WTC11 (cell line): Measurements from ENCODE around the gene ADRA2C. TPM values are rescaled to one million over a fixed set of nuclear protein-coding genes. Genes with fewer than 3 reads are reported as not detected.
A peak's percentile ranks its signal among the peaks of the same experiment; 100 is the strongest.

Experiments
- ATAC-seq: fragments of 200-7000 bp; cut with Tn5 transposase; 2 replicates; pipeline ENCODE4 v1.10.0; 2021; ENCODE audit warnings: mild to moderate bottlenecking, moderate library complexity
- CTCF ChIA-PET: fragments of 300-600 bp; sonication (Branson Sonifier 250); formaldehyde crosslinking; loops from one replicate; lab custom pipeline; 2021; ENCODE audit warnings: antibody characterized with exemption; lab: Charles Lee
- POLR2A ChIA-PET: fragments of 350-600 bp; sonication (Branson Sonifier 250); formaldehyde crosslinking; loops from one replicate; lab custom pipeline; 2021; ENCODE audit warnings: antibody characterized with exemption; lab: Charles Lee
- DNase-seq: peaks from one replicate; pipeline ENCODE4 v3.0.0; 2021; ENCODE audit warnings: low spot score
- H3K27ac Mint-ChIP-seq: 2 replicates; pipeline ENCODE4 v1.8.0; 2021; ENCODE audit warnings: mixed read lengths
- H3K27me3 Mint-ChIP-seq: 2 replicates; pipeline ENCODE4 v1.8.0; 2021; ENCODE audit warnings: low read depth, mild to moderate bottlenecking, moderate library complexity, mixed read lengths
- H3K36me3 Mint-ChIP-seq: 2 replicates; pipeline ENCODE4 v1.8.0; 2021; ENCODE audit warnings: mixed read lengths
- H3K4me1 Mint-ChIP-seq: 2 replicates; pipeline ENCODE4 v1.8.0; 2022; ENCODE audit warnings: mixed read lengths
- H3K4me3 Mint-ChIP-seq: 2 replicates; pipeline ENCODE4 v1.8.0; 2021; ENCODE audit warnings: mild to moderate bottlenecking, moderate library complexity, mixed read lengths
- H3K9me3 Mint-ChIP-seq: 2 replicates; pipeline ENCODE4 v1.8.0; 2021; ENCODE audit warnings: mixed read lengths
- ATF2 ChIP-seq: sonication (generic); formaldehyde crosslinking; IDR thresholded peaks from 2 replicates; pipeline ENCODE4 v1.8.1; 2022; ENCODE audit warnings: low read depth, missing genetic modification reagents, borderline replicate concordance
- ATF3 ChIP-seq: sonication (generic); formaldehyde crosslinking; conservative IDR thresholded peaks from 2 replicates; pipeline ENCODE4 v1.8.1; 2022; ENCODE audit warnings: mild to moderate bottlenecking, missing genetic modification reagents
- CDX4 ChIP-seq: fragments of 250-450 bp; sonication (Bioruptor Pico); IDR thresholded peaks from 2 replicates; pipeline ENCODE4 v1.9.0; 2021; ENCODE audit warnings: moderate library complexity, mild to moderate bottlenecking, inconsistent platforms, borderline replicate concordance
- E2F4 ChIP-seq: sonication (generic); formaldehyde crosslinking; IDR thresholded peaks from 2 replicates; pipeline ENCODE4 v1.8.1; 2022; ENCODE audit warnings: low read depth, mild to moderate bottlenecking, moderate library complexity, missing genetic modification reagents, borderline replicate concordance
- EMX1 ChIP-seq: fragments of 250-450 bp; sonication (Bioruptor Pico); IDR thresholded peaks from 2 replicates; pipeline ENCODE4 v1.8.0; 2021; ENCODE audit warnings: mild to moderate bottlenecking
- ERG ChIP-seq: fragments of 250-450 bp; sonication (Bioruptor Pico); IDR thresholded peaks from 2 replicates; pipeline ENCODE4 v1.8.0; 2021; ENCODE audit warnings: mild to moderate bottlenecking
- FOXK1 ChIP-seq: sonication (generic); formaldehyde crosslinking; IDR thresholded peaks from 2 replicates; pipeline ENCODE4 v1.8.0; 2022; ENCODE audit warnings: mild to moderate bottlenecking, moderate library complexity, missing genetic modification reagents
- FOXP4 ChIP-seq: sonication (generic); formaldehyde crosslinking; IDR thresholded peaks from 2 replicates; pipeline ENCODE4 v1.8.0; 2022; ENCODE audit warnings: mild to moderate bottlenecking, missing genetic modification reagents
- GABPB1 ChIP-seq: sonication (generic); formaldehyde crosslinking; IDR thresholded peaks from 2 replicates; pipeline ENCODE4 v1.8.1; 2023; ENCODE audit warnings: mild to moderate bottlenecking, missing genetic modification reagents
- GTF2I ChIP-seq: fragments of 250-450 bp; sonication (Bioruptor Pico); conservative IDR thresholded peaks from 2 replicates; pipeline ENCODE4 v1.4.0; 2021; ENCODE audit warnings: mild to moderate bottlenecking
- HMGXB4 ChIP-seq: sonication (generic); formaldehyde crosslinking; IDR thresholded peaks from 2 replicates; pipeline ENCODE4 v1.8.1; 2023; ENCODE audit warnings: mild to moderate bottlenecking, moderate library complexity, missing genetic modification reagents
- MYBL2 ChIP-seq: sonication (generic); formaldehyde crosslinking; IDR thresholded peaks from 2 replicates; pipeline ENCODE4 v1.8.1; 2023; ENCODE audit warnings: mild to moderate bottlenecking, moderate library complexity, missing genetic modification reagents
- OVOL2 ChIP-seq: fragments of 250-450 bp; sonication (Bioruptor Pico); IDR thresholded peaks from 2 replicates; pipeline ENCODE4 v1.9.0; 2021; ENCODE audit warnings: mild to moderate bottlenecking, borderline replicate concordance
- TEAD1 ChIP-seq: sonication (generic); formaldehyde crosslinking; IDR thresholded peaks from 2 replicates; pipeline ENCODE4 v1.8.0; 2022; ENCODE audit warnings: mild to moderate bottlenecking, missing genetic modification reagents
- ZNF138 ChIP-seq: sonication (generic); formaldehyde crosslinking; conservative IDR thresholded peaks from 2 replicates; pipeline ENCODE4 v1.8.1; 2022; ENCODE audit warnings: mild to moderate bottlenecking, moderate library complexity, missing genetic modification reagents
- ZNF263 ChIP-seq: sonication (generic); formaldehyde crosslinking; IDR thresholded peaks from 2 replicates; pipeline ENCODE4 v1.8.1; 2022; ENCODE audit warnings: low read depth, mild to moderate bottlenecking, moderate library complexity, missing genetic modification reagents
- ZNF317 ChIP-seq: sonication (generic); formaldehyde crosslinking; IDR thresholded peaks from 2 replicates; pipeline ENCODE4 v1.8.1; 2023; ENCODE audit warnings: low read depth, mild to moderate bottlenecking, moderate library complexity, missing genetic modification reagents, borderline replicate concordance
- ZNF416 ChIP-seq: fragments of 250-450 bp; sonication (Bioruptor Pico); IDR thresholded peaks from 2 replicates; pipeline ENCODE4 v1.9.0; 2021; ENCODE audit warnings: mild to moderate bottlenecking, inconsistent platforms
- ZNF425 ChIP-seq: fragments of 250-450 bp; sonication (Bioruptor Pico); conservative IDR thresholded peaks from 2 replicates; pipeline ENCODE4 v1.9.0; 2021; ENCODE audit warnings: mild to moderate bottlenecking
- total RNA-seq: library from RNA; stranded (reverse); gene quantifications from 3 replicates; pipeline ENCODE4 v1.2.3, GENCODE V29; 2021

Gene ADRA2C
- total RNA-seq, 1 experiment from 2014 or later, result 21.8 TPM

- CTCF ChIA-PET, result interaction anchor here (0.9 to 2.3 kb wide), 5 partner anchors 9 to 294 kb away, joined by 3 to 12 read pairs (median 6); no protein-coding TSS in a partner anchor
- POLR2A ChIA-PET, result no interaction called here
- H3K27ac Mint-ChIP-seq, result no peak overlapping the region
Observed at GRCh38 chr4:3774253-3774883, 8.2 kb downstream of the ADRA2C start.

GRCh38 chr4:3775005-3775404 lies 8.8 kb downstream of the ADRA2C start:
- no peak for TF ChIP-seq ZNF317 (CRISPR knock-in tag)
- no peak for TF ChIP-seq FOXK1 (CRISPR knock-in tag)
- no peak for TF ChIP-seq CDX4
- no peak for TF ChIP-seq ATF3 (CRISPR knock-in tag)
- no peak for TF ChIP-seq E2F4
- TF ChIP-seq FOXP4 (CRISPR knock-in tag), result no peak
- TF ChIP-seq EMX1 (CRISPR knock-in tag), result no peak
- no peak for TF ChIP-seq ERG (CRISPR knock-in tag)
- TF ChIP-seq ZNF425, result no peak
- no peak for TF ChIP-seq MYBL2
- TF ChIP-seq TEAD1, result no peak
- no peak for TF ChIP-seq ZNF138 (CRISPR knock-in tag)
- no peak for TF ChIP-seq ZNF416 (CRISPR knock-in tag)
- no peak for TF ChIP-seq GABPB1
- no peak for TF ChIP-seq ZNF263
- no peak for TF ChIP-seq OVOL2 (CRISPR knock-in tag)
- TF ChIP-seq, all 79 proteins: peak for 0
- Mint-ChIP-seq H3K36me3 (no peaks in the 10 kb centered on the region), H3K27ac (no peak overlapping the region), H3K9me3 (no peaks in the 10 kb centered on the region), H3K27me3 (no peaks in the 10 kb centered on the region), H3K4me3 (no peak overlapping the region), H3K4me1 (peaks cover 15% of the 10 kb centered on the region)
- POLR2A ChIA-PET, result no interaction called here
- CTCF ChIA-PET, result interaction anchor here (1.5 to 2.3 kb wide), 3 partner anchors 17 to 106 kb away, joined by 4 to 12 read pairs (median 8); no protein-coding TSS in a partner anchor
- no peak for ATAC-seq
- no peak for DNase-seq

More at GRCh38 chr4:3774253-3774883, 8.2 kb downstream of the ADRA2C start:
- H3K4me3 Mint-ChIP-seq, result no peak overlapping the region
- TF ChIP-seq ZNF263 (no peak), GTF2I (CRISPR knock-in tag) (peak; percentile 66; the same call in 1 of the 2 replicates), HMGXB4 (CRISPR knock-in tag) (no peak), ATF2 (no peak)
- ATAC-seq, result no peak
- no peaks in the 10 kb centered on the region for H3K36me3 Mint-ChIP-seq
- peaks cover 15% of the 10 kb centered on the region for H3K4me1 Mint-ChIP-seq
- no peaks in the 10 kb centered on the region for H3K9me3 Mint-ChIP-seq
- DNase-seq, result no peak
- no peaks in the 10 kb centered on the region for H3K27me3 Mint-ChIP-seq
